ENCODE data around the gene HOXB3.

GRCh38 chr17:48624544-48625494, 34.8 kb upstream of the HOXB3 start:
- TF ChIP-seq CTCF (IDR thresholded peaks at IDR 0.05; ENCODE audit: insufficient read depth, low read depth, low read length) (no peak), EZH2 (IDR thresholded peaks at IDR 0.05; ENCODE audit: insufficient read depth, low read length) (peak; percentile 90)

All from astrocyte (in vitro differentiated cells and primary cell).